ENCODE data around the gene TFF3.

TFF3 gene

GRCh38 chr21:42290505-42290904 is 24.7 kb downstream of the TFF3 start:
- POLR2A ChIA-PET (ENCODE audit: low non-redundant PET), result no interaction called here
- DNase-seq (ENCODE audit: low spot score), result no peak
- CTCF ChIA-PET, result interaction anchor here (0.7 to 1.7 kb wide), 2 partner anchors 19 to 21 kb away, joined by 3 to 4 read pairs; no protein-coding TSS in a partner anchor
- TF ChIP-seq CTCF (conservative IDR thresholded peaks at IDR 0.05; ENCODE audit: low read depth), result no peak
- peak overlapping the region; percentile 41 for H3K27ac ChIP-seq

- no peak for TF ChIP-seq CTCF (conservative IDR thresholded peaks at IDR 0.05; ENCODE audit: low read depth)
- ChIA-PET CTCF (no interaction called here), POLR2A (ENCODE audit: low non-redundant PET) (no interaction called here)
- no peak overlapping the region for H3K27ac ChIP-seq
- no peak for DNase-seq (ENCODE audit: low spot score)
Observed at GRCh38 chr21:42289926-42290325, 25.3 kb downstream of the TFF3 start.

- DNase-seq (ENCODE audit: low spot score), result no peak
- POLR2A ChIA-PET (ENCODE audit: low non-redundant PET), result no interaction called here
- no peak for TF ChIP-seq CTCF (conservative IDR thresholded peaks at IDR 0.05; ENCODE audit: low read depth)
- no peak overlapping the region for H3K27ac ChIP-seq
- CTCF ChIA-PET, result no interaction called here
Observed at GRCh38 chr21:42288962-42289361, 26.2 kb downstream of the TFF3 start.

GRCh38 chr21:42287193-42288083 is 27.8 kb downstream of the TFF3 start:
- POLR2A ChIA-PET (ENCODE audit: low non-redundant PET), result no interaction called here
- no peak overlapping the region; the same call in 1 of the 2 replicates for H3K27ac ChIP-seq
- DNase-seq (ENCODE audit: low spot score), result no peak
- CTCF ChIA-PET, result no interaction called here
- no peak for TF ChIP-seq CTCF (conservative IDR thresholded peaks at IDR 0.05; ENCODE audit: low read depth)

GRCh38 chr21:42286416-42286815 is 28.8 kb downstream of the TFF3 start:
- no peak for TF ChIP-seq CTCF (conservative IDR thresholded peaks at IDR 0.05; ENCODE audit: low read depth)
- ChIA-PET CTCF (no interaction called here), POLR2A (ENCODE audit: low non-redundant PET) (no interaction called here)
- H3K27ac ChIP-seq, result no peak overlapping the region
- no peak for DNase-seq (ENCODE audit: low spot score)

GRCh38 chr21:42285569-42286245 is 29.5 kb downstream of the TFF3 start:
- H3K27ac ChIP-seq, result no peak overlapping the region
- DNase-seq (ENCODE audit: low spot score), result no peak
- TF ChIP-seq CTCF (conservative IDR thresholded peaks at IDR 0.05; ENCODE audit: low read depth), result no peak
- ChIA-PET POLR2A (ENCODE audit: low non-redundant PET) (no interaction called here), CTCF (interaction anchor here (1.2 kb wide), 1 partner anchor 51 kb away, joined by 3 read pairs; no protein-coding TSS in a partner anchor)
